HL-60 (cell line): ENCODE data around the gene CCR5AS.

Experiments
- DNase-seq, 2 experiments: peaks; one replicate each; pipeline ENCODE4 v3.0.0-alpha.2; 2010 to 2020; ENCODE audit warnings: low read depth in 1 of 2, low spot score in 1 of 2
- H3K27ac ChIP-seq: fragments of 250-450 bp; sonication (Bioruptor Pico); replicated peaks from 2 replicates; pipeline ENCODE4 v1.5.1; 2020; ENCODE audit warnings: mild to moderate bottlenecking, moderate library complexity
- H3K27me3 ChIP-seq: fragments of 250-450 bp; sonication (Bioruptor Pico); 2 replicates; pipeline ENCODE4 v1.5.1; 2021; ENCODE audit warnings: mild to moderate bottlenecking, moderate library complexity; ENCODE audit not compliant: insufficient read depth, poor library complexity, severe bottlenecking
- H3K4me3 ChIP-seq: replicated peaks from 2 replicates; pipeline ENCODE4 v1.5.1; 2011; ENCODE audit warnings: mild to moderate bottlenecking, control low read depth, low read length; ENCODE audit not compliant: insufficient read depth
- GABPA ChIP-seq: IDR thresholded peaks from 2 replicates; pipeline ENCODE4 v1.6.1; 2012; ENCODE audit warnings: low read depth
- POLR2AphosphoS5 ChIP-seq: IDR thresholded peaks from 2 replicates; pipeline ENCODE4 v1.6.1; 2012; ENCODE audit warnings: low read depth
- SPI1 ChIP-seq: IDR thresholded peaks from 2 replicates; pipeline ENCODE4 v1.6.1; 2012; ENCODE audit warnings: low read depth, mild to moderate bottlenecking, borderline replicate concordance
- TF ChIP-seq, protein P1 (sequence below): IDR thresholded peaks from 2 replicates; pipeline ENCODE4 v1.6.1; 2012; ENCODE audit warnings: low read depth; ENCODE audit not compliant: insufficient replicate concordance
- TF ChIP-seq, protein P2 (sequence below): IDR thresholded peaks from one replicate; pipeline ENCODE4 v1.5.1; 2011; ENCODE audit warnings: low read length, control low read depth, inconsistent platforms; ENCODE audit not compliant: insufficient read depth

CCR5AS gene

DNA sequence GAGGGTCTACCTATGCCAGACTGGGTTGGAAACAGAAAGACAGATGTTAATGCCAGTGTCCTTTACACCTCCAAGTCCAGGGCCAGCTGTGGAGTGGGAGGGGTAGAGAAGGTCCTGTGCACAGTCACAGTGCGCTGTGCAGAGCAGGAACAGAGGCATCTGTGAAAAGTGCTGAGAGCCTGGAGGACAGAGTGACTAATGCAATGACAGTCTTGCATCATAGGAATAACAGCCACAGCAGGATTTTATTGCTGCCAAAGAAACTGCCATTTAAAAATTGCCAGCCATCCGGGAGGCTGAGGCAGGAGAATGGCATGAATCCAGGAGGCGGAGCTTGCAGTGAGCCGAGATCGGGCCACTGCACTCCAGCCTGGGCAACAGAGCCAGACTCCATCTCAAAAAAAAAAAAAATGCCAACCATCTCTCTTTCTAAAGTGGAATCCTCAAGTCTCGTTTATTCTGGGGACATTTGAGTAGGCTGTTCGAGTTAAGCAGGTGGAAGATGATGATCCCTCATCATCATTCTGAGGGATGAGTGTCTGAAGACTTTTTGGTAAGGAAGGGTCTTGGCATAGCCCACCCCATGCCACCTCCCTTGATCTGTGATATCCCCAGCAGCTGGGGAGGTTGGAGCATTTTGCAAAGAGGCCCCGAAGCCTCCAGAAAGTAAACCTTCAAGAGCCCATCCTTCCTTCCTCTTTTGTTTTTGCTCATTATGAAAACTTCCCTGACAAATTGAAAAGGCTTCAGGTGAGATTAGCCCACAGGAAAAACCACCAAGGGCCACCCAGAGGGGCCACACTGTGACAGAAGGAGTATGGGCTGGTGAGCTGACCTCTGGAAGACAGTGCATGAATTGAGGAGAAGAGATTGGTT, 45.2 kb downstream of the CCR5AS start:
- DNase-seq, result peak; percentile 89 to 90
- peak overlapping the region; percentile 70 for H3K27ac ChIP-seq
- H3K27me3 ChIP-seq, result no peaks in the 10 kb centered on the region
- H3K4me3 ChIP-seq, result no peak overlapping the region
- TF ChIP-seq GABPA (0 out of 2 replicates have a peak, but pooled peaks have one; percentile 20), POLR2AphosphoS5 (peak; percentile 78), SPI1 (0 out of 2 replicates have a peak, but pooled peaks have one; percentile 20)
- TF ChIP-seq, protein P1, sequence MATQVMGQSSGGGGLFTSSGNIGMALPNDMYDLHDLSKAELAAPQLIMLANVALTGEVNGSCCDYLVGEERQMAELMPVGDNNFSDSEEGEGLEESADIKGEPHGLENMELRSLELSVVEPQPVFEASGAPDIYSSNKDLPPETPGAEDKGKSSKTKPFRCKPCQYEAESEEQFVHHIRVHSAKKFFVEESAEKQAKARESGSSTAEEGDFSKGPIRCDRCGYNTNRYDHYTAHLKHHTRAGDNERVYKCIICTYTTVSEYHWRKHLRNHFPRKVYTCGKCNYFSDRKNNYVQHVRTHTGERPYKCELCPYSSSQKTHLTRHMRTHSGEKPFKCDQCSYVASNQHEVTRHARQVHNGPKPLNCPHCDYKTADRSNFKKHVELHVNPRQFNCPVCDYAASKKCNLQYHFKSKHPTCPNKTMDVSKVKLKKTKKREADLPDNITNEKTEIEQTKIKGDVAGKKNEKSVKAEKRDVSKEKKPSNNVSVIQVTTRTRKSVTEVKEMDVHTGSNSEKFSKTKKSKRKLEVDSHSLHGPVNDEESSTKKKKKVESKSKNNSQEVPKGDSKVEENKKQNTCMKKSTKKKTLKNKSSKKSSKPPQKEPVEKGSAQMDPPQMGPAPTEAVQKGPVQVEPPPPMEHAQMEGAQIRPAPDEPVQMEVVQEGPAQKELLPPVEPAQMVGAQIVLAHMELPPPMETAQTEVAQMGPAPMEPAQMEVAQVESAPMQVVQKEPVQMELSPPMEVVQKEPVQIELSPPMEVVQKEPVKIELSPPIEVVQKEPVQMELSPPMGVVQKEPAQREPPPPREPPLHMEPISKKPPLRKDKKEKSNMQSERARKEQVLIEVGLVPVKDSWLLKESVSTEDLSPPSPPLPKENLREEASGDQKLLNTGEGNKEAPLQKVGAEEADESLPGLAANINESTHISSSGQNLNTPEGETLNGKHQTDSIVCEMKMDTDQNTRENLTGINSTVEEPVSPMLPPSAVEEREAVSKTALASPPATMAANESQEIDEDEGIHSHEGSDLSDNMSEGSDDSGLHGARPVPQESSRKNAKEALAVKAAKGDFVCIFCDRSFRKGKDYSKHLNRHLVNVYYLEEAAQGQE, result no peak
- TF ChIP-seq, protein P2, sequence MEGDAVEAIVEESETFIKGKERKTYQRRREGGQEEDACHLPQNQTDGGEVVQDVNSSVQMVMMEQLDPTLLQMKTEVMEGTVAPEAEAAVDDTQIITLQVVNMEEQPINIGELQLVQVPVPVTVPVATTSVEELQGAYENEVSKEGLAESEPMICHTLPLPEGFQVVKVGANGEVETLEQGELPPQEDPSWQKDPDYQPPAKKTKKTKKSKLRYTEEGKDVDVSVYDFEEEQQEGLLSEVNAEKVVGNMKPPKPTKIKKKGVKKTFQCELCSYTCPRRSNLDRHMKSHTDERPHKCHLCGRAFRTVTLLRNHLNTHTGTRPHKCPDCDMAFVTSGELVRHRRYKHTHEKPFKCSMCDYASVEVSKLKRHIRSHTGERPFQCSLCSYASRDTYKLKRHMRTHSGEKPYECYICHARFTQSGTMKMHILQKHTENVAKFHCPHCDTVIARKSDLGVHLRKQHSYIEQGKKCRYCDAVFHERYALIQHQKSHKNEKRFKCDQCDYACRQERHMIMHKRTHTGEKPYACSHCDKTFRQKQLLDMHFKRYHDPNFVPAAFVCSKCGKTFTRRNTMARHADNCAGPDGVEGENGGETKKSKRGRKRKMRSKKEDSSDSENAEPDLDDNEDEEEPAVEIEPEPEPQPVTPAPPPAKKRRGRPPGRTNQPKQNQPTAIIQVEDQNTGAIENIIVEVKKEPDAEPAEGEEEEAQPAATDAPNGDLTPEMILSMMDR, result no peak

DNA sequence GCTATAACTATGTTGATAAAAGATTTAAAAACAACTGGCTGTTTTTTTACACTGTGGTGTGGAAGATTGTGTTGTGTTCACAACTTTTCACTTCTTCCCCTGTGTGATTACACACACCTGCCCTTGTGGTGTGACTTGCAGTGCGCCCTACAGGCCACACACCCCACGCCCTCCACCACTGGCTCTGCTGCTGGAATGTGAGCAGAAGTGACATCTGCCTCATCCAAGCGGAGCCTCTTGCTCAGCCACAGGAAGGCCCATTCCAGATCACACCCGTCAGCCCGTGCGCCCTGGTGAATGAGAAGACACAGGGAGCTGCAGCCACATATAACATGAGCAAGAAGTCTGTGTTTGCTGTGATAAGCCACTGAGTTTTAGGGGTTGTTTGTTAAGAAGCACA, 46.0 kb downstream of the CCR5AS start:
- no peak overlapping the region for H3K4me3 ChIP-seq
- TF ChIP-seq POLR2AphosphoS5 (no peak), GABPA (no peak)
- TF ChIP-seq, protein P1, result no peak
- H3K27me3 ChIP-seq, result no peaks in the 10 kb centered on the region
- DNase-seq, result peak; percentile 52 to 60
- H3K27ac ChIP-seq, result peak overlapping the region; percentile 70

DNA sequence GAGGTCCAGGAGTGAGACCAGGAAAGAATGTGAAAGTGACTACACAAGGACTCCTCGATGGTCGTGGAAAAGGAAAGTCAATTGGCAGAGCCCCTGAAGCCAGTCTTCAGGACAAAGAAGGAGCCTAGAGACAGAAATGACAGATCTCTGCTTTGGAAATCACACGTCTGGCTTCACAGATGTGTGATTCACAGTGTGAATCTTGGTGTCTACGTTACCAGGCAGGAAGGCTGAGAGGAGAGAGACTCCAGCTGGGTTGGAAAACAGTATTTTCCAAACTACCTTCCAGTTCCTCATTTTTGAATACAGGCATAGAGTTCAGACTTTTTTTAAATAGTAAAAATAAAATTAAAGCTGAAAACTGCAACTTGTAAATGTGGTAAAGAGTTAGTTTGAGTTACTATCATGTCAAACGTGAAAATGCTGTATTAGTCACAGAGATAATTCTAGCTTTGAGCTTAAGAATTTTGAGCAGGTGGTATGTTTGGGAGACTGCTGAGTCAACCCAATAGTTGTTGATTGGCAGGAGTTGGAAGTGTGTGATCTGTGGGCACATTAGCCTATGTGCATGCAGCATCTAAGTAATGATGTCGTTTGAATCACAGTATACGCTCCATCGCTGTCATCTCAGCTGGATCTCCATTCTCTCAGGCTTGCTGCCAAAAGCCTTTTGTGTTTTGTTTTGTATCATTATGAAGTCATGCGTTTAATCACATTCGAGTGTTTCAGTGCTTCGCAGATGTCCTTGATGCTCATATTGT, 47.0 kb downstream of the CCR5AS start:
- DNase-seq, result no peak
- peak overlapping the region; percentile 12; the same call in 1 of the 2 replicates for H3K27ac ChIP-seq

DNA sequence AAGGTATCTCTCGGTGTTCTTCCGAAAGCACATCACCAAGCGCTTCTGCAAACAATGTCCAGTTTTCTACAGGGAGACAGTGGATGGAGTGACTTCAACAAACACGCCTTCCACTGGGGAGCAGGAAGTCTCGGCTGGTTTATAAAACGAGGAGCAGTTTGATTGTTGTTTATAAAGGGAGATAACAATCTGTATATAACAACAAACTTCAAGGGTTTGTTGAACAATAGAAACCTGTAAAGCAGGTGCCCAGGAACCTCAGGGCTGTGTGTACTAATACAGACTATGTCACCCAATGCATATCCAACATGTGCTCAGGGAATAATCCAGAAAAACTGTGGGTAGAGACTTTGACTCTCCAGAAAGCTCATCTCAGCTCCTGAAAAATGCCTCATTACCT, 48.4 kb downstream of the CCR5AS start:
- no peak overlapping the region for H3K4me3 ChIP-seq
- TF ChIP-seq POLR2AphosphoS5 (no peak), SPI1 (no peak), GABPA (no peak)
- TF ChIP-seq, protein P1, result no peak
- TF ChIP-seq, protein P2, result no peak
- no peak overlapping the region for H3K27ac ChIP-seq
- H3K27me3 ChIP-seq, result no peaks in the 10 kb centered on the region
- no peak for DNase-seq

More for the DNA sequence above, 47.0 kb downstream of the CCR5AS start:
- Histone ChIP-seq H3K4me3 (no peak overlapping the region), H3K27me3 (no peaks in the 10 kb centered on the region)
- TF ChIP-seq SPI1 (peak; percentile 78), POLR2AphosphoS5 (no peak)
